GM13976 (cell line): ENCODE data around the gene FSTL5.

ENCODE experiments used
- DNase-seq: peaks from one replicate; pipeline ENCODE4 v3.0.0; 2012; ENCODE audit warnings: low spot score
- in situ Hi-C: fragments of 300-500 bp; cut with MboI; formaldehyde crosslinking; loops from one replicate; pipeline ENCODE4 v1.12.0; 2022; ENCODE audit warnings: low sequenced_read_pairs, mixed read lengths, inconsistent platforms; ENCODE audit not compliant: unreplicated experiment
- TF ChIP-seq, protein P1 (sequence below): IDR thresholded peaks from 2 replicates; pipeline ENCODE4 v1.5.1; 2012; ENCODE audit warnings: borderline replicate concordance, mild to moderate bottlenecking; ENCODE audit not compliant: insufficient read depth; ENCODE audit errors: extremely low read depth, missing control alignments, control extremely low read depth

The FSTL5 gene

DNA sequence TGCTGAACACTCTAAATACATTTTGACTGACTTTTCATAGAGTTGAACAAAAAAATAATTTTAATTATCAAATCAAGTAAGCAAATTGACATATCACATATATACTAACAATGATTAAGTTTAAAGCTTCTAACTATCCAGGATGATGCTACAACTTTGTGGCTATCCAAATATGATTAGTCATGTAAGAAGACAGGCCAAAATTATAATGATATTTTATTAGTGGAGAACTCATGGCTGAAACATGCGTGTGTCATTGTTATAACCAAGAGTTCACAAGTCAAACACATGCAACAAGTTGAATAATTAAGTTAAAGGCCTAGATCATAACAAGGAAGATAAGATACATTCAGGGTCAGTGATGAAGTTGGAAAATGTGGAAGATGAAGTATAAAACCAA is 346.8 kb downstream of the FSTL5 start:
- TF ChIP-seq, protein P1, sequence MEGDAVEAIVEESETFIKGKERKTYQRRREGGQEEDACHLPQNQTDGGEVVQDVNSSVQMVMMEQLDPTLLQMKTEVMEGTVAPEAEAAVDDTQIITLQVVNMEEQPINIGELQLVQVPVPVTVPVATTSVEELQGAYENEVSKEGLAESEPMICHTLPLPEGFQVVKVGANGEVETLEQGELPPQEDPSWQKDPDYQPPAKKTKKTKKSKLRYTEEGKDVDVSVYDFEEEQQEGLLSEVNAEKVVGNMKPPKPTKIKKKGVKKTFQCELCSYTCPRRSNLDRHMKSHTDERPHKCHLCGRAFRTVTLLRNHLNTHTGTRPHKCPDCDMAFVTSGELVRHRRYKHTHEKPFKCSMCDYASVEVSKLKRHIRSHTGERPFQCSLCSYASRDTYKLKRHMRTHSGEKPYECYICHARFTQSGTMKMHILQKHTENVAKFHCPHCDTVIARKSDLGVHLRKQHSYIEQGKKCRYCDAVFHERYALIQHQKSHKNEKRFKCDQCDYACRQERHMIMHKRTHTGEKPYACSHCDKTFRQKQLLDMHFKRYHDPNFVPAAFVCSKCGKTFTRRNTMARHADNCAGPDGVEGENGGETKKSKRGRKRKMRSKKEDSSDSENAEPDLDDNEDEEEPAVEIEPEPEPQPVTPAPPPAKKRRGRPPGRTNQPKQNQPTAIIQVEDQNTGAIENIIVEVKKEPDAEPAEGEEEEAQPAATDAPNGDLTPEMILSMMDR, result no peak
- DNase-seq, result no peak
- in situ Hi-C loops, result no loop called here

DNA sequence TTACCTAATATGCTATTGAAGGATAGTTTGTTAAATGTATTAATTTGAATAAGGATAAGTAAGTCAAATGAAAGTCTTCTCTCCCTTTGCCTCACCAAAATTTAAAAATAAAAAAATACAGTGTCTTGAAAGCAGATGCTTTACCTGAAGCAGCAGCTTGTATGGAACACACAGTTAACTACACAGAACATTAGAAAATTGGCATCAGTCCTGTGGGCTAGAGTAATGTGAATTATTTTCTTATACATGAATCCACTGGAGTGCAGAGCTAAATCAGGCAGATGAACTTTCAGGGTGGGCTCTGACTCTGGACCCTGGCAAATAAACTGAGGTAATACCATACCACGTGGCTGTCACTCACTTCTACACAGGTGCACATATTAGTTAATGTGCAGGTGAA is 348.0 kb downstream of the FSTL5 start:
- TF ChIP-seq, protein P1, result no peak
- no peak for DNase-seq
- in situ Hi-C loops, result no loop called here

DNA sequence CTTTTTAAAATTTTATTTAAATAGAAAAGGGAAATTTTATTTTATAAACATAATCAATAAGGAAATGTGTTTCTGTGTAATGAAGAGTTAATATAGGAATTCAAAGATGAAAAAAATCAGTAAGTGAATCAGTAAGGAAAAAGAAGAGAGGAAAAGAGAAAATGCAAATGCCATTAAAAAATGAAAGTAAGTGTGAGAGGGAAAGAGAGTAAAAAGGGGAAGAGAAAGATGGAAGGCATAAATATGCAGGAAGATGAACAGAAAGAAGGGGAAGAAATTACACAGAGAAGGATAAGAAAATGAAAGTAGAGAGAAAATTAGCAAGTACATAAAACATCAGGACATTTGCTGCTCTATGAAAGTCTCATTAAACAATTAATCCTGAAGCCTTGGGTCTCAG is 349.9 kb downstream of the FSTL5 start:
- in situ Hi-C loops, result no loop called here
- TF ChIP-seq, protein P1, result no peak
- DNase-seq, result no peak

DNA sequence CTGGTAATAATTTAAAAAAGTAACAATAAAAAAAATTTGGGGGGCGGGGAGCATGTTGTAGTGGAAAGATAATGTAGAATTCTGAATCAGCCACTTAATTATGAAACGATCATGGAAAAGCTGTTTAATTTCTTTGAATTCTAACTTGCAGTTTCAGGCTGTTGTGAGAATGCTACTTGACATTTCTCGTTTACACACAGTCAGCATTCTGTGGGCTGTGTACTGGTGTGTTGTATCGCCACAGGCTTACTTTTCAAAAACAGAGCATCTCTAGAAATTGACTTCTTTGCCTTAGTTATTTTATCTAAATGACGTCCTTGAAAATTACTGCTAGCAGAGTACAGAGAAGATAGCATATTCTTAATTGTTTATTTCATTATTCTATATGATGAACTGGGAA is 350.4 kb downstream of the FSTL5 start:
- in situ Hi-C loops, result no loop called here
- no peak for DNase-seq
- TF ChIP-seq, protein P1, result no peak

DNA sequence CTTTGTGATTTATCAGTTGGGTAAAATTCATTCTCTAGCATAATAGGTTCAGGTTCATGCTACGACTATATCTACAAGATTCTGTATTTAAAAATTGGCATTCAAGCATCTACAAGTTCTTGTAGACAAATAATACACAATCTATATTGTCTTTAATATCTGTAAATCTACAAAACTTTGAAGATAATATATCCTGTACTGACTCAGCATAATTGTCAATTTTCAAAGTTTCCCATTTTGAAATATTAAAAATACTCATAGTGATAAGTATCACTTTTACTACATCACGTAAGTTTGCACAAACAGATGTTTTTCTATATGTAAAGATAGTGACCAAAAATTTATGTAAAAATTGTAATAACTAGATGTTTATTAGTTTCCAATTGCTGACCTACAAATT is 360.6 kb downstream of the FSTL5 start:
- DNase-seq, result no peak
- in situ Hi-C loops, result no loop called here
- TF ChIP-seq, protein P1, result no peak

DNA sequence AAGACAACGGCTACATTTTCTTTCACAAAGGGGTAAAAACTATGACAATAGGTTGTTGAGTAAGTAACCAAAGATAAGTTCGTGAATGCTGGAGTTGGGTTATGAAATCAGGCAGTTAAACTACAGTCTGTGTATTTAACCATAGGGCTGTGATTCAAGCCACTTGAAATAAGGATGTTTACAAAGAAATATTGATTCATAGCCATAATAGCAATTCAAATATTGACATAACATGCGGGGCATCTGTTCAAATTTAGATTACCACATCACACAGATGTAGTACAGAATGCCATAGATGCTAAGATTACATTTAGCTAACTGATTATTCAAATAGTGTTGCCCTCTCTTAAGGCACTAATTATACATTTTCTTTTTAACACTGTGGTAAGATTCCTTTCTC is 364.1 kb downstream of the FSTL5 start:
- no peak for DNase-seq
- TF ChIP-seq, protein P1, result no peak
- in situ Hi-C loops, result no loop called here

DNA sequence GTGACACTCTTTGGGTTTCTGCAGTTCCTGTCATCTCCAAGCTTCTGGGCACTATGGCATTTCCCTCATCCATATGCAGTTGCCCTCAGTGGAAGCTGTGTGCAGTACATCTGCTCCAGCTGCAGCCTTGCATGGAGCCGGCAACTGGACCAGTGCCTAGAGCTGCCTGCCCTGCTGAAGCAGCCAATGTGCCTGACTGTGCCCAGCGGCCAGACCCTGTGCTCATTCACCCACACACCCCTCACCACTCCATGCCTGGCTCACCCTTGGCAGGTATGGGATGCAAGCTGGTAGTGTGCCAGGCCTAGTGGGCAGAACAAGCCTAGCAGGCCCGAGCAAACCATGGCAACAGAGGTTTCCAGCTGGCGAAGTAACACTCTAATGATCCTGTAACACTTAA is 370.8 kb downstream of the FSTL5 start:
- TF ChIP-seq, protein P1, result no peak
- in situ Hi-C loops, result no loop called here
- no peak for DNase-seq
